Mucosa of gallbladder (tissue), 1 donor: ENCODE data around the gene LRP1B. TPM values are rescaled to one million over a fixed set of nuclear protein-coding genes. Genes with fewer than 3 reads are reported as not detected.
"Not testable (repeated sequence)": the region's sequence is repeated elsewhere in the genome, so short reads cannot be mapped to it uniquely, and the experiment has no call there.

Experiments
- DNase-seq: peaks from one replicate; pipeline ENCODE4 v3.0.0-alpha.2; 2020; ENCODE audit warnings: low spot score
- total RNA-seq: library from RNA; stranded (reverse); gene quantifications from one replicate; pipeline ENCODE4 v1.2.1, GENCODE V29; 2021
- donor health status: DM: no; HTN: no; CAD: no.

Gene LRP1B
- total RNA-seq, 1 donor from 2014 or later, result 0.26 TPM

- DNase-seq, result no peak
Measured at GRCh38 chr2:140454717-140455116, 1676.1 kb downstream of the LRP1B start.

DNA sequence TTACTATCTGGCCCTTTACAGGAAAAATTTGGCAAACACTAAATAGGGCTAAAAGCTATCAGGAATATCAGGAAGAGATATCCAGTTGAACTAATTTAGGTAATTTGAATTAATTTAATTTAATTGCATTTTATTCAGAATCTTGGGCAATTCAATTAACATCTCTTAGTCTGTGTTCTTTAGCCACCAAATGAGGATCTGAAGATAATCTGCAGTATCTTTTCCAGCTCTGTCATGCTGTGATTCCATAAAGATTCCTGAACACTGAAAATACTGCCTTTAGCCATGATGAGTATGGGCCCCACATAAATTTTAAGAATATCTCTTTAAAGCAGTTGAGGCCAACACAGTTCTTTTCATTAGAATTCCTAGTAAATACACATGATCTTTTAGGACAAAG is 1679.5 kb downstream of the LRP1B start:
- no peak for DNase-seq

GRCh38 chr2:140442319-140442718 is 1688.5 kb downstream of the LRP1B start:
- no peak for DNase-seq

DNA sequence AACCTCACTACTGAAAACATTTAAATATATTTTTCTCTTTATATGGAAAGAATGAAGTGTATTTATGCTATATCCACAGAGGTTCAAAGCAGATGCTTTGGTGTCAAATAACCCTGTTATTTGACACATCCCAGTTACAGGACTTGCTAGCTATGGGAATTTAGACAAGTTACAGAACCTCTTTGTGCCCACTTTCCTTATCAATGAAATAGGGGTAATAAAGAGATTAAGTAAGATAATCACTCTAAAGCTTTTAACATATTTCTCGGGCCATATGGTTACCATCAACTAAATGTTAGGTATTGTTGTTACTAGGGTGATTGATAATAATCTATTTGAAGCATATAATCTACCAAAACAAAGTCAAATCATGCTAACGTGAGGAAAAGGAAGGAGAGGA is 1690.0 kb downstream of the LRP1B start:
- DNase-seq, result no peak

- DNase-seq, result no peak
Measured at GRCh38 chr2:140436936-140437335, 1693.9 kb downstream of the LRP1B start.

- not testable (repeated sequence) for DNase-seq
Measured at GRCh38 chr2:140427033-140427432, 1703.8 kb downstream of the LRP1B start.

DNA sequence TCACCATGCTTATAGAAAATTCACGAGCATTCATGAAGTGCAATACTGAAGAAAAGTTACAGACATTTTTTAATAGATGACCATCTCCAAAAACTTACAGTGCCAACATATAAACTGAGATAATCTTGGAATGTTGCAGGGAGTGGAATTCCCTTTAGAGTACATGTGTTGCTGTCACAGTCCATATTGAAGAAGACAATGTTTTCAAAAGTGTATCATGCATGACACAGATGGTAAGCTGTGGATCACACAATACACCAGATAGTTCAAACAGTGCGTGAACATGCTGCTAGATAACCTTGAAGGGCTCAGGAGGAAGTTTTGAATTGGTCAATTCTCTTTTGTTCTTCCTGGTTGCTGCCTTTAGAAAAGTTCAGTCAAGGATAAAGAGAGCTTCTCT is 1706.3 kb downstream of the LRP1B start:
- DNase-seq, result no peak

DNA sequence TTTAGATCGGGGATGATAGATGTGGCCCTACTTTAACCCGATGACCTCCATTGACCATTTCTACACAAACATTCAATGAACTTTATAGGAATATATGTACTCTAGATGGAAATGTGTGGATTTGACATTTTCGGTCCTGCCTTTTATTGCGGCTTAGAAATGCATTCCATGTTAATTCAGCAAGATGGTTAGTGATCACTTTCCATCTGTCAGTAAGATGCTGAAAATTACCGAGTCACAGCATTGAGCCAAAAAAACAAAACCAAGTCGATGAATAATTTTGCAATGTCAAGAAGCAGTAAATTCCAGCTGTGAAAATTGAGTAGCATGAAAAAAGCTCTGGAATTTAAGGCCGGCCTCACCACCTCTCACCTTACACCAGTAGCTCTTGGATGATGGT is 1708.1 kb downstream of the LRP1B start:
- DNase-seq, result no peak

- no peak for DNase-seq
Measured at GRCh38 chr2:140417504-140417903, 1713.3 kb downstream of the LRP1B start.

DNA sequence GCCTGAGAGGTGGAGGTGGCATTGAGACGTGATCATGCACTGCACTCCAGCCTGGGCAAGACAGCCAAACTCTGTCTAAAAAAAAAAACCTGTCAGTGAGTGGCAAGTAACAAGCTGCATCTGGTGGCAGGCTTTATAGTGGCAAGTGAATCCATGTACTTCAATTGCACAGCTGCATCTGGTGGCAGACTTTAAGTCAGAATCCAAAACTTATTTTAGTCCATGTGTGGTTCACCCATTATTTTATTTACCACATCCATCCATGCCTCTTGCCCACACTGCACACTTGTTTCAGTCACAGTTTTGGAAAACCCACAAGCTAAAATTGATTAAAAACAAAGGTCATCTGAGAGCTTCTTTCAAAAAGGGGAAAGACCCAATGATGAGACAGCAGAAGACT is 1714.2 kb downstream of the LRP1B start:
- no peak for DNase-seq

GRCh38 chr2:140415035-140415434 is 1715.8 kb downstream of the LRP1B start:
- DNase-seq, result not testable (repeated sequence)

DNA sequence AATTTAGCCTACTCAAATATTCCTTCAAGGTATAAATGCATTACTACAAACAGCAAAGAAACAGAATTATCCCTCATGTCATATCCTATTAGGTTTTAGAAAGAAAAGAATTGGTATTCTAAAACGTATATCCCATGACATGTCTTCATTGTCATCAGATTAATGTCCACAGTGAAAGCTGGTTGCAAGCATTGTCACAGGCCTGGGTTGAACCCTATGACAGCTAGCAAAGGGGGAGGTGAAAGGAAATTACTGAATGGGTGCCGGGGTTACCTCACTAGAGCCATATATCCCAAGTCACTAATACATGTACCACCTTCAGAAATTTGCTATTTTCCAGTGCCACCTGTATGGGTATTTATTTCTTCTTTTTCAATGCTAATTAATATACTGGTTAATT is 1720.1 kb downstream of the LRP1B start:
- DNase-seq, result no peak

DNA sequence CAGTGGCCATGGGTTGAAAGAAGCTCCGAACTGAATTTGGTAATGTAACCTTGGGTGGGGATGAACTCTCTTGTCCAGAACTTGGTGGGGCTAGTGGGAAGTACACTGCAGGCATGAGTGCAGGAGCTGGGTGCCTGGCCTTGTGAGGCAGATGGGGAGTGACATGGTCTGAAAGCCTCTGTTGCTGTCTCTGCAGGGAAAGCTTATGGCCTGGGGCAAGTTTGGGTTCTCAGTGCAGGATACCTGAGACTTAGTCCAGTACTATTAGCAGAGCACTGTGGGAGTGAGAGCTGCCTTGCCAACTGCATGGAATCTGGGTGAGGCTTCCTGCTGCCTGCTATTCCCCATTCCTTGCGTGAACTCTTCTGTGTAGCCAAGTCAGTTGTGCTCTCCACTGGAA is 1729.8 kb downstream of the LRP1B start:
- no peak for DNase-seq

DNA sequence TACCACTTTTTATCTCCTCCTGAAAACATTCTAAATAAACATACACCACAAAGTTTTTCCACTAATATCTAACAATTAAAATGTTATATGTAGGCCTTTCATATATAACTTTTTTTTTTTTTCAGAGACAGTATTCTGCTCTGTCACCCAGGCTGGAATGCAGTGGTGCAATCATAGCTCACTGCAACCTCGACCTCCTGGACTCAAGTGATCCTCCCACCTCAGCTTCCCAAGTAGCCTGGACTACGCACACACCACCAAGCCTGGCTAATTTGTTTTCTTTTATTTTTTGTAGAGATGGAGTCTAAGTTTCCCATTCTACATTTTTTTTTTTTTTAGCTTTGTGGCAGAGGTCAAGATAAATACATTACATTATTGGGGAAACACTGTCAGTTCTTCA is 1738.0 kb downstream of the LRP1B start:
- DNase-seq, result no peak

GRCh38 chr2:140384946-140385345 is 1745.9 kb downstream of the LRP1B start:
- no peak for DNase-seq

DNA sequence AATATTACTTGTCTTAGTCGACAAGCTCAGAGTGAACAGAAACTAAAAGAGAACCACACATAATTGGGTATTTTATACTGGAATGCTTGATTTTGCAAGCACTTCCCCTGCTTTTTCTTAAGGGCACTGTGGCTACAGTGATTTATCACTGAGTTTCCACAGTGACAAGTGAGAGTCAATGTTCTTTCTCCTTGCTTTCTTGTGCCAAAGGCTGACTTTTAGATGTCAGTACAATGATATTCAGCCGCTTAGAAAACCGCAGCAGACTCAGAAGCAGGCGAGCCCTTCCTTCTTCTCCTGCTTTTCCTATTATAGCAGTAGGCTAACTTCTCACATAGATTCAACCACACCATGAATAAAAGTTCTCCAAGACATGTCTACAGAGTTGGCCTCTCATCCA is 1747.0 kb downstream of the LRP1B start:
- DNase-seq, result no peak

GRCh38 chr2:140376686-140377085 is 1754.1 kb downstream of the LRP1B start:
- no peak for DNase-seq

GRCh38 chr2:140363131-140363530 is 1767.7 kb downstream of the LRP1B start:
- DNase-seq, result no peak

- no peak for DNase-seq
Measured at GRCh38 chr2:140362361-140362760, 1768.5 kb downstream of the LRP1B start.

GRCh38 chr2:140359056-140359771 is 1771.6 kb downstream of the LRP1B start:
- DNase-seq, result no peak

DNA sequence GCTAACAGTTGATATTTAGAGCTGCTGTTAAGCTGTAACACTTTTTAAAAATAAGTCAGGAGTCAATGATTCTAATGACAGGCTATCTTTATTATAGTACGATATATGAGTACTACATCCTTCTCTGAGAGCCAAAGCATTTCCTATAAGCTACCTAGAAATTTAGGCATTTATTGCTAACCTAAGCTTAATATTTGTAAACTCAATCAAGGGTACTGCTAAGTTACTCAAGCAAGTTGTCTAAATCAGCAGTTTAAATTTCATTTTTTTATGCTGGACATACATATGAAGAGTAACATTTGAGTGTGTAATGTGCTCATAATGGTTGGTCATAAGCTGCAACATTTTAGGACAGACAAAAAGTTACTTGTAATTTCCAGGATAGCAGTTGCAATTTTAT is 1774.1 kb downstream of the LRP1B start:
- DNase-seq, result no peak

GRCh38 chr2:140355511-140356090 is 1775.2 kb downstream of the LRP1B start:
- DNase-seq, result no peak

GRCh38 chr2:140354544-140354943 is 1776.3 kb downstream of the LRP1B start:
- DNase-seq, result no peak

DNA sequence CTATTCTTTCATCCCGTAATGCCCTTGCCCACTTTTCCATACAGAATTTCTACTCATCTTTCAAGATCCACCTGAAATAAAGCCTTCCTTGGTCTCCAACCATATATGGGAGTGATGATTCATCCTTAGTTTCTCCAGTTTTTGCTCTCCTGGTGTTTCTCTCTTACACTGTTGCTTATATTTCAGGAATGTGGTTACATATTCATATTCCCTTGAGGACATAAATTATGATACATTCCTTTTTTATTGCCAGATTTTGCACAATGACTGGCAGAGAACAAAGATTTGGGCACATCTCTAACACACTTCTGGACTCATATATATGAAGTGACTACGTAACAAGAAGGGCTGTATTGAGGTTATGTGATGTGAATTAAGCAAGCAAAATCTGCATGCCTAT is 1777.3 kb downstream of the LRP1B start:
- no peak for DNase-seq
